Measurements from ENCODE around the gene NBEAL1.
A peak's percentile ranks its signal among the peaks of the same experiment; 100 is the strongest.
"Not testable (repeated sequence)": the region's sequence is repeated elsewhere in the genome, so short reads cannot be mapped to it uniquely, and the experiment has no call there.

Gene NBEAL1

GRCh38 chr2:203191961-203192360 lies 177.3 kb downstream of the NBEAL1 start:
- TF ChIP-seq CTCF (IDR thresholded peaks at IDR 0.05; ENCODE audit: borderline replicate concordance, insufficient read depth, low read depth, low read length) = no peak
- H3K4me3 ChIP-seq (ENCODE audit: low read depth, low read length) = no peak overlapping the region

GRCh38 chr2:203195331-203196036 lies 180.8 kb downstream of the NBEAL1 start:
- no peak for TF ChIP-seq CTCF (IDR thresholded peaks at IDR 0.05; ENCODE audit: borderline replicate concordance, insufficient read depth, low read depth, low read length)

GRCh38 chr2:203200866-203201265 lies 186.2 kb downstream of the NBEAL1 start:
- no peak for TF ChIP-seq CTCF (IDR thresholded peaks at IDR 0.05; ENCODE audit: borderline replicate concordance, insufficient read depth, low read depth, low read length)
- H3K4me3 ChIP-seq (ENCODE audit: low read depth, low read length) = no peak overlapping the region

More at GRCh38 chr2:203195331-203196036, 180.8 kb downstream of the NBEAL1 start:
- H3K4me3 ChIP-seq (ENCODE audit: low read depth, low read length) = no peak overlapping the region

- no peak overlapping the region for H3K4me3 ChIP-seq (ENCODE audit: low read depth, low read length)
- no peak for TF ChIP-seq CTCF (IDR thresholded peaks at IDR 0.05; ENCODE audit: borderline replicate concordance, insufficient read depth, low read depth, low read length)
Observed at GRCh38 chr2:203201426-203201825, 186.8 kb downstream of the NBEAL1 start.

GRCh38 chr2:203209538-203209937 lies 194.9 kb downstream of the NBEAL1 start:
- H3K4me3 ChIP-seq (ENCODE audit: low read depth, low read length) = no peak overlapping the region
- TF ChIP-seq CTCF (IDR thresholded peaks at IDR 0.05; ENCODE audit: borderline replicate concordance, insufficient read depth, low read depth, low read length) = no peak

- no peak overlapping the region for H3K4me3 ChIP-seq (ENCODE audit: low read depth, low read length)
- peak; percentile 70 for TF ChIP-seq CTCF (IDR thresholded peaks at IDR 0.05; ENCODE audit: borderline replicate concordance, insufficient read depth, low read depth, low read length)
Observed at GRCh38 chr2:203225423-203226039, 210.9 kb downstream of the NBEAL1 start.

GRCh38 chr2:203229674-203230073 lies 215.0 kb downstream of the NBEAL1 start:
- not testable (repeated sequence) for H3K4me3 ChIP-seq (ENCODE audit: low read depth, low read length)

All from GM12875 (cell line).